ENCODE measurements around the gene GPR27. TPM values are rescaled to one million over a fixed set of nuclear protein-coding genes. Genes with fewer than 3 reads are reported as not detected.

The GPR27 gene
- total RNA-seq, 1 donor from 2014 or later: 0.70 TPM

DNA sequence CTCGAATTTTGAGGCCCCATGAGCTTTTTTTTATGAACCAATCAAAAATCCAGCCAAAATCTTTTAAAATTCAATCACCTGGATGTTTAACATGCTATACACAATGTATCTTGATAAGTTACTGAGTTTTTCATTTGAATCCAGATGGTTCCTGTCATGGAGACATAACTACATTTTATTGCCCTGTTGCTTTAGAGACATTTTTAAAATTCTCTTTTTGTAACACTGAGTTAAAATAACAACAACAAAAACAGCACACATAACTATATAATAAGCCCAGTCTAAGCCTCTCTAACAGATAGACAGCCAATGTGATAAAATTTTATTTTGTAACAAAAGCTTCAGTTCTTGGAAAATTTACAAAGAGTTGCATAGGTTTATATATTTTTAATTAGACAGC, 29.5 kb downstream of the GPR27 start:
- H3K27ac Mint-ChIP-seq: no peak overlapping the region
- intact Hi-C loops (cut with micrococcal nuclease): no loop called here
- no peaks in the 10 kb centered on the region for H3K9me3 Mint-ChIP-seq
- no peak for DNase-seq (ENCODE audit: low spot score)
- H3K4me3 Mint-ChIP-seq: no peak overlapping the region
- peaks cover 24% of the 10 kb centered on the region for H3K4me1 Mint-ChIP-seq (ENCODE audit: low read depth)
- H3K27me3 Mint-ChIP-seq (ENCODE audit: insufficient read depth): peaks cover 60% of the 10 kb centered on the region
- H3K36me3 Mint-ChIP-seq (ENCODE audit: low read depth): no peaks in the 10 kb centered on the region

DNA sequence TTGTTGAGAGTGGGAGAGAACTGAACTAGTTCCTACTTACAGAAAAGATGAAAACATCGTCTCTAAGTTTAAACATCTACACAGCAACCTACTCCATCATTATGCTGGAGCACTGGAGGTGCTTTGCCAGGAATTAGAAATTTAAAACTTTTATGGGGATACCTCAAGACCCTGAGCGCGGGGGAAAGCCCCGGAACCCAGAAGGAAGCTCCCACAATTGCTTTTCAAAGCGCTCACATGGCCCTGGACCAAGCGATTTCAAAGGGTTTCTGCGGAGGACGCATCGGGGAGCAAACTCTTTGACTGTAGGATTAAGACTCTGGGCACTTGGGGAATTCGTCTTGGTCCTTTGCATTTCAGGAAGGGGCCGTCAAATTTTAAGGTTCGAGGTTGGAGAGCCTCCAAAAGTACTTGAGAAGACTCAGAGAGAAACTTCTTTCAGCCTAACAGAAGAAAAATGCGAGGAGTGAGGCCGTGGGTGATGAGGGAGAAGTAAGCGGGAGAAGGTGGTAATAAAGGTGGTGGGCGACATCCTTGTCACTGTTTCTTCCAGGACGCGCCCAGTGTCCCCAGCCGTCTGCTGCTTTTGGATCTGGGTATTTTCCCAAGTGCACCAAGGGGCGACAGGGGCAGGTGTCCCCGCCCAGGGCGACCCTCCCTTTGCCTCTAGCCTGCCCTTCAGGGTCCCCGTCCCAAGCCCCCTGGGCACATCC, 30.7 kb downstream of the GPR27 start:
- Mint-ChIP-seq H3K9me3 (no peaks in the 10 kb centered on the region), H3K4me3 (peak overlapping the region; percentile 79), H3K27me3 (ENCODE audit: insufficient read depth) (peaks cover 63% of the 10 kb centered on the region), H3K4me1 (ENCODE audit: low read depth) (peaks cover 21% of the 10 kb centered on the region), H3K27ac (peak overlapping the region; percentile 67), H3K36me3 (ENCODE audit: low read depth) (no peaks in the 10 kb centered on the region)
- DNase-seq (ENCODE audit: low spot score): no peak
- intact Hi-C loops (cut with micrococcal nuclease): loop anchor here (2.0 kb wide), 1 partner anchor 30 kb away; no protein-coding TSS in a partner anchor

DNA sequence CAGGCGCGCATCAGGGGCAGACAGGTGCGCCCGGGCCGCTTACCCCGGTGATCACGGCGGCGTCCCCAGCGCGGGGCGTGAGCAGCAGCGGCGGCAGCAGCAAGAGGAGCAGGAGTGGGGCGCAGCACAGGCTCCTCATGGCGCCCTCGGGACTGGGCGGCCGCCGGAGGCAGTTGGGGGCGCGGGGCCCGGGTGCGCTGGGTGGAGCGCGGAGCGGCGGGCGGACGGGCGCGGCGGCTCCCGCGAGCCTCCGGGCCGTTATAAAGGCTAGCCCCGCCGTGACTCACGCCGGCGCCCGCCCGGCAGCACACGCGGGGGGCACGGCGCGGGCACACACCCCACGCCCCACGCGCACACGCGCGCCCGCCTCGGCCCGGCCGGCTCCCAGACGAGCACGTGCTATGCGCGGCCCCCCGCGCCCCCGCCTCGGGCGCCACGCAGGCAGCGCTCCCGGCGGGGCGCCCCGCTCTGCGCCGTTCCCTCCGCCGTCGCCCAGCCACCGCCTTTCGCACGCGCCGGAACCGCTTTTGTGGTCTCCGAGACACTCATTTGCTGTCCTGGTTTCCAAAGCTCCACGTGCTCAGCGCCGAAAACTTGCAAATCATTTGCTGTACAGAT, 31.4 kb downstream of the GPR27 start, which contains the start of gene PROK2:
Gene PROK2, minus strand, starts transcription at position 235 of the 618 bp plus-strand sequence. Its CDS starts 96 bp downstream, at position 139.
- H3K9me3 Mint-ChIP-seq: no peaks in the 10 kb centered on the region
- peaks cover 63% of the 10 kb centered on the region for H3K27me3 Mint-ChIP-seq (ENCODE audit: insufficient read depth)
- H3K36me3 Mint-ChIP-seq (ENCODE audit: low read depth): no peaks in the 10 kb centered on the region
- intact Hi-C loops (cut with micrococcal nuclease): loop anchor here (2.0 kb wide), 1 partner anchor 30 kb away; no protein-coding TSS in a partner anchor
- peak within 1 kb of the TSS; percentile 67 for H3K27ac Mint-ChIP-seq
- no peak for DNase-seq (ENCODE audit: low spot score)
- peaks cover 14% of the 10 kb centered on the region for H3K4me1 Mint-ChIP-seq (ENCODE audit: low read depth)
- peak within 1 kb of the TSS; percentile 79 for H3K4me3 Mint-ChIP-seq

DNA sequence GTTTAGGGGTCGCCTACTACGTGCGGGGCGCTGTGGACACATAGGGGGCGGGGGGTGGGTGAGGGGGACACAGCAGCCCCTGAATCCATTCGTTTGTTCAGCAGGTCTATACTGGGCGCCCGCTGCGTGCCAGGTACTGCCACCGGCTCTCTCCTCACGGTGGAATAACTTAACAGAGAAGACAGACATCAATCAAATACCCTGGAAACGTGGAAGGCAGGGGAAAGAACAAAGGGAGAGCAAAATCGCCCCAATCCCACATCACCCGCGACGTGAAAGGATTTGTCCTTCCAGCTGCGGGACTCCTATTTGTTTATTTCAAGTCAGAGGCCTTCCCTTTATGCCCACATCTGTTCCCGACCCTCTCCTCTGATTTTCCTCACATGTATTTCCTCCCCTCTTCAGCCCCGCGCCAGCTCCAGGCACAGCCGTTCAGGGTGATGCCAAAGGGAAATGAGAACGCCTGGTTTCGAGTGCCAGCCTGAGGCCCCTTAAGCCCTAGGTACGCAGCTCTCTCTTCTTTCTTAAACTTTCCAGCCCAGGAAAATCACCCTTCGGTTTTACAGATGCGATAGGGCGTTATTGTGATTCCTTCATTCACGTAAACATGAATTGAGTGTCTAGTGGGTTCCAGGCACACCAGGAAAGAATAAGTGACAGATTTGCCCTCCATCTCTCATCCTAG, 32.0 kb downstream of the GPR27 start:
- Mint-ChIP-seq H3K4me1 (ENCODE audit: low read depth) (peaks cover 7% of the 10 kb centered on the region), H3K36me3 (ENCODE audit: low read depth) (no peaks in the 10 kb centered on the region), H3K27me3 (ENCODE audit: insufficient read depth) (peaks cover 63% of the 10 kb centered on the region), H3K9me3 (no peaks in the 10 kb centered on the region), H3K27ac (peak overlapping the region; percentile 5), H3K4me3 (peak overlapping the region; percentile 62)
- intact Hi-C loops (cut with micrococcal nuclease): loop anchor here (2.0 kb wide), 1 partner anchor 31 kb away; no protein-coding TSS in a partner anchor
- no peak for DNase-seq (ENCODE audit: low spot score)

DNA sequence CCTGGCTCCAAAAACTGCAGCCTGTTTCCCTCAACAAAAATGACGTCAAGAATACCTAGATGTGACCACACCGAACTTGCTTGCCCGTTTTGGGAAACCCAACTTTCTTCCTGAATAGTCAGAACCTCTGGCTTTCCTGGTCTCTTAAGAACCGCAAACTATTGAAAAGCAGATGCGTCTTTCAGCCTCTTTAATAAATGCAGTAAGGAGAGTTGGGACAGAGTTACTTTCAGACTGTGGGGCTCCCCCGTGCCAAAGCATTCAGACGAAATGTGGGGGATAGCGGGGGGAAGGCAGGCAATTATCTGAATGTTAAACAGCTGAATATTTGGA, 32.5 kb downstream of the GPR27 start:
- Mint-ChIP-seq H3K27me3 (ENCODE audit: insufficient read depth) (peaks cover 62% of the 10 kb centered on the region), H3K9me3 (no peaks in the 10 kb centered on the region), H3K36me3 (ENCODE audit: low read depth) (no peaks in the 10 kb centered on the region), H3K4me1 (ENCODE audit: low read depth) (peaks cover 7% of the 10 kb centered on the region), H3K4me3 (no peak overlapping the region), H3K27ac (no peak overlapping the region)
- no peak for DNase-seq (ENCODE audit: low spot score)
- intact Hi-C loops (cut with micrococcal nuclease): no loop called here

DNA sequence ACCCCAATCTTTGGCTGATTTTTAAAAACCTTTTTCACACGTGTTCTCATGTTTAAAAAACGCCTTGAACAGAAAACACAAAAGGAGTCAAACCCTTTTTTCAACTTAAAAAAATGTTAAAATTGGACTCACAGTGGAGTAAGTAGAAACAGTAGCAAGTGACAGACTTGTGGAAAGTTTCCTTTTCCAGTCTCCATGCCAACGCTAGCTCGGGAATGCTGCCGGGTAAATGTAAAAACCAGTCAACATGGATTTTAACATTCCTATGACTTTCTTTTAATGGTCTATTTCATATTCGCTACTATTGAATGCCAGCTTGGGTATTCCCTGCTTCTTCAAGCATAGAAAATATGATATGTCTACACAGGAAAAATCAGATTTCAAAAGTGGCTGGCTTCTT, 32.9 kb downstream of the GPR27 start:
- no peak overlapping the region for H3K4me3 Mint-ChIP-seq
- intact Hi-C loops (cut with micrococcal nuclease): no loop called here
- no peak for DNase-seq (ENCODE audit: low spot score)
- peaks cover 58% of the 10 kb centered on the region for H3K27me3 Mint-ChIP-seq (ENCODE audit: insufficient read depth)
- peaks cover 7% of the 10 kb centered on the region for H3K4me1 Mint-ChIP-seq (ENCODE audit: low read depth)
- H3K9me3 Mint-ChIP-seq: no peaks in the 10 kb centered on the region
- no peaks in the 10 kb centered on the region for H3K36me3 Mint-ChIP-seq (ENCODE audit: low read depth)
- no peak overlapping the region for H3K27ac Mint-ChIP-seq

DNA sequence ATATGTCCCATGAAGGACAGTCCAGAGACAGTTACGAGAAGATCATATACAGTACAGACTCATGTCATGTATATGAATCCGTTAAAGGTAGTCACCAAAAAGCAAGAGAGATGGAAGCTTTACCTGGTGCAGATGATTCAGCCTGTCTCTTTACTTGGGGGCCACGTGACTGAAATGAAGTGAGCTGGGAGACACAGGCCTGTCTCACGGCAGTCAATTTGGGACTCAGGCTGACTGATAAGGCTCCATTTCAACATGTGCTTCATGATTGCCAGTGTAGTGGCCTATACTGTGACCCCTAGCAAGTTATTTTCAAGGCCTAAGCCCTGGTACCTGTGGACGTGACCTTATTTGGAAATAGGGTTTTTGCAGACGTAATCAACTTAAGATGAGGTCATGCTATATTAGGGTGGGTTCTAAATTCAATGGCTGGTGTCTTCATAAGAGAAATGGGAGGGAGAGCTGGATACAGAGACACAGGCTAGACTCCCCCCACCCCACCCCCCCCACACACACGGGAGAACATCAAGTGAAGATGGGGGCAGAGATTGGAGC, 34.3 kb downstream of the GPR27 start:
- no peaks in the 10 kb centered on the region for H3K9me3 Mint-ChIP-seq
- peaks cover 47% of the 10 kb centered on the region for H3K27me3 Mint-ChIP-seq (ENCODE audit: insufficient read depth)
- H3K27ac Mint-ChIP-seq: no peak overlapping the region
- no peak overlapping the region for H3K4me3 Mint-ChIP-seq
- no peak for DNase-seq (ENCODE audit: low spot score)
- intact Hi-C loops (cut with micrococcal nuclease): no loop called here
- H3K4me1 Mint-ChIP-seq (ENCODE audit: low read depth): peaks cover 7% of the 10 kb centered on the region
- no peaks in the 10 kb centered on the region for H3K36me3 Mint-ChIP-seq (ENCODE audit: low read depth)

DNA sequence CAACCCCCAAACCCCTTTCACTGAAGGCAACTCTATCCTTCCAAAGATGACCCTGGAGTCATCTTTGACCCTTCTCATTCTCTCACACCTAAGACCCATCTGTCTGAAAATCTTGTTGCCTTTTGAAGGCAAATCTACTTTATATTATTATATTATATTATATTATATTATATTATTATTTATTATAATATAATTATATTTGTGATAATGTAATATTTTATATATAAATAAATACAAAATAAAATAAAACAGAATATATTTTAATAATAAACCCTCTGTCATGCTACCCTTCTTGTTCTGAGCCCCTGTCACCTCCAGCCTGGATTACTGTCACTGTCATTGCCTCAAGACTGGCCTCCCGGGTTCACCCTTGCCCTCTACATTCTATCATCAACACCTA, 36.3 kb downstream of the GPR27 start:
- no peak overlapping the region for H3K4me3 Mint-ChIP-seq
- H3K4me1 Mint-ChIP-seq (ENCODE audit: low read depth): no peaks in the 10 kb centered on the region
- H3K27me3 Mint-ChIP-seq (ENCODE audit: insufficient read depth): peaks cover 40% of the 10 kb centered on the region
- H3K9me3 Mint-ChIP-seq: no peaks in the 10 kb centered on the region
- H3K27ac Mint-ChIP-seq: no peak overlapping the region
- H3K36me3 Mint-ChIP-seq (ENCODE audit: low read depth): no peaks in the 10 kb centered on the region
- DNase-seq (ENCODE audit: low spot score): no peak
- intact Hi-C loops (cut with micrococcal nuclease): no loop called here

DNA sequence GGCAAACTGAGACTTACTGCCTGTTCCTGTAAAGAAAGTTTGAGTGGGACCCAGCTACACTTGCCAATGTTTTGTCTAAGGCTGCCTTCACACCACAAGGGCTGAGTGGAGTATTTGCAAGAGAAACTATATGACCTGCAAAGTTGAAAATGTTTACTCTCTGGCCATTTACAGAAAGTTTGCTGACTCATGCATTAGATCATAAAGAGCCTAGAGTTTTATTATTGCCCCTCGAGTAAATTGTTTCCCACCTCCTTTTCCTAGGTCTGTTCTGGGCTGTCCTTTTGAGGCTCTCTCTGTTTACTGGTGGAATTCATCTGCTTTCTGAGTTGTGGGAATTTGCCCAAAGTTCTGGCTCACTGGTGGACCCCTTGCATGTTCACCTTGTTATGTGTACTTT, 38.0 kb downstream of the GPR27 start:
- no peaks in the 10 kb centered on the region for H3K9me3 Mint-ChIP-seq
- no peaks in the 10 kb centered on the region for H3K36me3 Mint-ChIP-seq (ENCODE audit: low read depth)
- no peak overlapping the region for H3K27ac Mint-ChIP-seq
- H3K4me3 Mint-ChIP-seq: no peak overlapping the region
- intact Hi-C loops (cut with micrococcal nuclease): no loop called here
- peaks cover 31% of the 10 kb centered on the region for H3K27me3 Mint-ChIP-seq (ENCODE audit: insufficient read depth)
- no peaks in the 10 kb centered on the region for H3K4me1 Mint-ChIP-seq (ENCODE audit: low read depth)
- no peak for DNase-seq (ENCODE audit: low spot score)

DNA sequence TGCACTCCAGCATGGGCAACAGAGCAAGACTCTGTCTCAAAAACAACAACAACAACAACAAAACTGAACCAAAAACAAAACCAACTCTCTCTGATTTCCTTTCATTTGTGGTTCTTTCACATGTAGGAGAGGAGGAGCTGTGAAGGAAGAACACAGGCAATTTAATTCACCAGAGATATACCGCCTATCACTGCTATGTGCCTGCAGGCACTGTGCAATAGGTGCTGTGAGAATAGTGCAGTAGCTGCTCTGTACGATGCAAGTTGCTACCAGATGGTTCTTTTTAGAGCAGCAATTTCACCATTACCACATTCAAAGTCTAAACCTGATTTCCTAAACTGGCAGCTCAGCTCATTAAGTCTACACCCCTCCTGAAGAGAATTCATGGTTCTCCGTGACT, 42.6 kb downstream of the GPR27 start:
- H3K9me3 Mint-ChIP-seq: no peaks in the 10 kb centered on the region
- peaks cover 27% of the 10 kb centered on the region for H3K27me3 Mint-ChIP-seq (ENCODE audit: insufficient read depth)
- no peak for DNase-seq (ENCODE audit: low spot score)
- no peak overlapping the region for H3K27ac Mint-ChIP-seq
- H3K4me1 Mint-ChIP-seq (ENCODE audit: low read depth): no peaks in the 10 kb centered on the region
- H3K4me3 Mint-ChIP-seq: no peak overlapping the region
- intact Hi-C loops (cut with micrococcal nuclease): no loop called here
- H3K36me3 Mint-ChIP-seq (ENCODE audit: low read depth): no peaks in the 10 kb centered on the region

DNA sequence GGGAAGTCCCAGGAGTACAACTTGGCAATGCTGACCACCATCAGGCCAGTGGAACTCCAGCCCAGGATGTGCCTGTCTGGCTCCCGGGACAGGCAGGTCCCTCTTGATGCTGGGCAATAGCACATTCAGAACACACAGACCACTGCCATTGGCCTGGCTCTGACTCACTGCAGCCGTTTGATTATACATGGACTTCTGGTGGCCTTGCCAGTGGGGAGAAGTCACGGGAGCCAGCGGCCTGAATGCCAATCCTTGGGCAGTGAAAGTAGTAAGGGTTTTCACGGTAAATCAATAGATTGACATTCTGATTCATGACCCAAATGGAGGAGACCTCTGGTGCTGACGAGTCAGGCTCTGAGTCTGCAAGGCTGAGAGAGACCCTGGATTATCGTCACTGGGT, 43.8 kb downstream of the GPR27 start:
- intact Hi-C loops (cut with micrococcal nuclease): no loop called here
- no peaks in the 10 kb centered on the region for H3K9me3 Mint-ChIP-seq
- peaks cover 36% of the 10 kb centered on the region for H3K27me3 Mint-ChIP-seq (ENCODE audit: insufficient read depth)
- no peaks in the 10 kb centered on the region for H3K36me3 Mint-ChIP-seq (ENCODE audit: low read depth)
- DNase-seq (ENCODE audit: low spot score): no peak
- H3K4me1 Mint-ChIP-seq (ENCODE audit: low read depth): no peaks in the 10 kb centered on the region
- no peak overlapping the region for H3K27ac Mint-ChIP-seq
- no peak overlapping the region for H3K4me3 Mint-ChIP-seq

DNA sequence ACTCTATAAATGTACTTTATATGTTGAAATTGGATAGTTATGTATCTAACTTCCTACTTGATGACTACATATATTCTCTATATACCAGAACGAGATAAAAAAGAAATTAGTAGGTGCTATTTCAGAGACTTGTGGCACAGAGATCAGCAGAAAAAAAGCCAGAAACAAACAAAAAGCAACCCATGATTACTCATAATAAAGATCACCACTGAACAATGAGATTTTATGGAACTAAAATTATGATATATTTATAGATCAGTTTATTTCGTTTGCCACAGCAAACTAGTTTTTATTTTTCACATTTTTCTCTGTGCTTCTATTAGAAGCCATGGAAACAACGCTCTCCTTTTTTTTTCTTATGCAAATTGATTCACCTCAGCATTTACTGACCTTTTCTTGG, 46.4 kb downstream of the GPR27 start:
- no peak for DNase-seq (ENCODE audit: low spot score)
- H3K27ac Mint-ChIP-seq: no peak overlapping the region
- no peak overlapping the region for H3K4me3 Mint-ChIP-seq
- no peaks in the 10 kb centered on the region for H3K9me3 Mint-ChIP-seq
- peaks cover 32% of the 10 kb centered on the region for H3K27me3 Mint-ChIP-seq (ENCODE audit: insufficient read depth)
- intact Hi-C loops (cut with micrococcal nuclease): no loop called here
- no peaks in the 10 kb centered on the region for H3K36me3 Mint-ChIP-seq (ENCODE audit: low read depth)
- no peaks in the 10 kb centered on the region for H3K4me1 Mint-ChIP-seq (ENCODE audit: low read depth)

DNA sequence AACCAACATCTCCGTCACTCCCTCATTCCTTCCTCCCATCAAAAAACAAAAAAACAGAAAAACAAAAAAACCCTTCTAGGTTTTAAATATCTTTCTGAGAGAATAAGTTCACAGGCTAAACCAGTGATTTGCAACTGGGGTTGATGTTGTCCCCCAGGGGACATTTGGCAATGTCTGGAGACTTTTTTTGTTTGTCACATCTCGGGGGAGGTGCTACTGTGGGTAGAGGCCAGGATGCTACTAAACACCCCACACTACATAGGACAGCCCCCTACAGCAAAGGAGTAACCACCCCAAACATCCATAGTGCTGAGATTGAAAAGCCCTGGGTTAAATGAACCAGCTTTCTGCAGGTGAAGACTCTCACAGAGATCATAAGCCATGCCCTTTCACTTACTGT, 48.3 kb downstream of the GPR27 start:
- DNase-seq (ENCODE audit: low spot score): no peak
- no peaks in the 10 kb centered on the region for H3K4me1 Mint-ChIP-seq (ENCODE audit: low read depth)
- H3K27me3 Mint-ChIP-seq (ENCODE audit: insufficient read depth): peaks cover 27% of the 10 kb centered on the region
- H3K36me3 Mint-ChIP-seq (ENCODE audit: low read depth): no peaks in the 10 kb centered on the region
- H3K27ac Mint-ChIP-seq: no peak overlapping the region
- H3K9me3 Mint-ChIP-seq: no peaks in the 10 kb centered on the region
- intact Hi-C loops (cut with micrococcal nuclease): no loop called here
- no peak overlapping the region for H3K4me3 Mint-ChIP-seq

Data from activated T-helper 1 cell treated with anti-CD3 and anti-CD28 coated beads, Interleukin-12 subunit alpha, Interleukin-12 subunit beta, Interleukin-2, Interleukin-4 antibody, amounts not matched to agents 30 ng/mL and 10 ng/mL and 1 ng/mL, durations not matched to agents 14 hours and 24 hours and 36 hours (primary cell).